Tibial nerve (tissue), 4 donors: ENCODE data around the gene COL9A2. TPM values are rescaled to one million over a fixed set of nuclear protein-coding genes. Genes with fewer than 3 reads are reported as not detected.

Experiments used
- DNase-seq, 2 donors: peaks; one replicate each; pipeline ENCODE4 v3.0.0-alpha.2; 2019; ENCODE audit warnings: low spot score in 2 of 2
- H3K27ac ChIP-seq, 4 donors: fragments of 200-600 bp; sonication (generic) in 3 of 4; one replicate each; pipeline ENCODE4 v1.5.1; 2017 to 2019; ENCODE audit warnings: mild to moderate bottlenecking in 1 of 4
- H3K27me3 ChIP-seq, 2 donors: fragments of 200-600 bp; sonication (generic) in 1 of 2; one replicate each; pipeline versions ENCODE4 v1.5.1 to v1.6.0; 2017 to 2019
- H3K36me3 ChIP-seq, 3 donors: fragments of 200-600 bp; sonication (generic); one replicate each; pipeline ENCODE4 v1.5.1; 2018 to 2019
- H3K4me1 ChIP-seq, 4 donors: fragments of 200-600 bp; sonication (generic) in 3 of 4; one replicate each; pipeline ENCODE4 v1.5.1; 2017 to 2019
- H3K4me3 ChIP-seq, 4 donors: fragments of 200-600 bp; sonication (generic) in 3 of 4; one replicate each; pipeline ENCODE4 v1.5.1; 2017 to 2019; ENCODE audit warnings: mild to moderate bottlenecking in 1 of 4, moderate library complexity in 1 of 4
- H3K9me3 ChIP-seq, 4 donors: fragments of 200-600 bp; sonication (generic) in 3 of 4; one replicate each; pipeline ENCODE4 v1.5.1; 2017 to 2019
- CTCF ChIP-seq, 5 experiments: fragments of 200-600 bp in 3 of 5; fragments of 450-650 bp in 2 of 5; sonication (generic) in 3 of 5; IDR thresholded peaks; one replicate each; pipeline ENCODE4 v1.5.1; 2016 to 2019; ENCODE audit warnings: antibody characterized with exemption in 5 of 5, mild to moderate bottlenecking in 3 of 5, moderate library complexity in 2 of 5
- EP300 ChIP-seq, 2 donors: sonication (generic); formaldehyde crosslinking; IDR thresholded peaks; one replicate each; pipeline ENCODE4 v1.6.1; 2017; ENCODE audit warnings: antibody characterized with exemption in 2 of 2, mild to moderate bottlenecking in 1 of 2
- POLR2A ChIP-seq, 2 donors: fragments of 450-650 bp; IDR thresholded peaks; one replicate each; pipeline ENCODE4 v1.6.1; 2017; ENCODE audit warnings: antibody characterized with exemption in 2 of 2, mild to moderate bottlenecking in 2 of 2, moderate library complexity in 2 of 2
- WGBS, 2 donors: methylation state at CpG; one replicate each; pipeline ENCODE4 v1.1.5; 2018; 5-methylcytosine and 5-hydroxymethylcytosine counted together
- total RNA-seq, 4 donors: library from RNA; depleted of rRNA; stranded (reverse); fragments of >200 nt; gene quantifications; one replicate each; pipeline ENCODE4 v1.1.0, GENCODE V29; 2016

Gene COL9A2
- total RNA-seq, 4 donors from 2014 or later = 3.3 to 8.8 (median 7.0) TPM

DNA sequence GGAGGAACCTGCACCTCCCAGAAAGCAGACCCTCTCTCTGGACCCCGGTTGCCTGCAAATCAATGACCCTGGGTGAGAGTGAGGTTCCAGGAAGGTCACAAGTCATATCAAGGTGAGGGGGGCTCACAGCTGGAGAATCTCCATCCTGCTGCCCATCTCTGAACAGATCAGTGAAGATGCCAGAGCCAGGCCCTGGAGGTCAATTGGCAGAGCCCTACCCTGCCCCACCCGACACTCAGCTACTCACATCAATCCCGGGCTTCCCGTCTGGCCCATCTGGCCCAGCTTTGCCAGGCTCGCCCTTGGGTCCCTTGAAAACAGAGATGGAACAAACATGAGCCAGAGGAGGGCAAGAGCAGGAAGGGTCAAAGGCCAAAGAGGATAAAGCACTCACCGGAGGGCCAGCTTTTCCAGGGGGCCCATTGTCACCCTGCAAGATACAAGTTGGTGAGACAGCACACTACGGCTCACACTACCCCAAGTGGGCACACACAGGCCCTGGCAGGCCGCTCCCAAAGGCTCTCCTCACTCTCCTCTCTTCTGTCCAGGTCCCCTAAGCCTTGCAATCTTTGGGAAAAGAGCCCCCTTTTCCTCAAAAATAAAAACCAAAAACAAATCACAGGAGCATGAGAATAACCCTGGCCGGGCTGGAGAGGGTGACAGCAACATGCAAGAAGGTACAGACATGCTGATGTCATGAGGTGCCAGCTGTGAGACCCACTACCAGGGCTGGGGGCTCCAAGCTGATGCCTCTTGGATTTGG, 2.9 kb downstream of the COL9A2 start:
- H3K9me3 ChIP-seq = no peaks in the 10 kb centered on the region
- H3K27ac ChIP-seq = peak overlapping the region in 1 of 4 donors; percentile 73
- H3K36me3 ChIP-seq = no peaks in the 10 kb centered on the region
- no peak for TF ChIP-seq POLR2A (IDR thresholded peaks at IDR 0.05)
- TF ChIP-seq CTCF (IDR thresholded peaks at IDR 0.05) = no peak
- TF ChIP-seq EP300 (IDR thresholded peaks at IDR 0.05) = no peak
- 89 to 93% methylated on average over 9 of the region's 9 CpGs for WGBS, 2 donors
- H3K4me1 ChIP-seq = peaks cover 0 to 31% (median 16%) of the 10 kb centered on the region in 4 donors
- H3K27me3 ChIP-seq = peaks cover 0 to 27% of the 10 kb centered on the region in 2 donors
- no peak overlapping the region for H3K4me3 ChIP-seq
- DNase-seq = no peak

DNA sequence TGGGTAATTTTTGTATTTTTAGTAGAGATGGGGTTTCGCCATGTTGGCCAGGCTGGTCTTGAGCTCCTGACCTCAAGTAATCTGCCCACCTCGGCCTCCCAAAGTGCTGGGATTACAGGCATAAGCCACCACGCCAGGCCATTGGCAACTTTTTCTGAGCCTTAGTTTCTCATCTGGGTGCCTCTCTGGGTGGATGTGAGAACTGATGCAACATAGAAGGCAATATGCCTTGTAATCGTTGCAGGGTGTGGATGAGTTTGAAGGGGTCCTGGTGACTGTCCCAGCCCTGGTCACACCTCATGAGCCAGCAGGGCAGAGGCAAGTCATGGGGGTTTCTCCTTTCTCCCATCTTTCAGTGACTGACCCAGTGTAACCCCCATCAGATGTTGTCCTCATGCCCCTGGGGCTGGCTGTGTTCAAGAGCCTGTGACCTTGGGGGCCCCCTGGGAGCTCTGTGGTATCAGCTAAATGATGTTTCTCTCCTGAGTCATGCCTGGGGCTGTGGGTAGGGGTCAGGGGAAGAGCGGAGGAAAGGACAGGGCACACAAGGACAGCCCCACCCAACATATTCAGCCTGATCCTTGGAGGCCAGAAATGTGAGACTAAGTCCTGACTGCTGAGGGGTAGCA, 3.6 kb downstream of the COL9A2 start:
- Histone ChIP-seq H3K9me3 (no peaks in the 10 kb centered on the region), H3K4me3 (no peak overlapping the region), H3K27me3 (peaks cover 0 to 24% of the 10 kb centered on the region in 2 donors), H3K4me1 (peaks cover 0 to 31% (median 16%) of the 10 kb centered on the region in 4 donors), H3K36me3 (no peaks in the 10 kb centered on the region), H3K27ac (no peak overlapping the region)
- no peak for DNase-seq
- WGBS, 2 donors = 89 to 91% methylated on average over 5 of the region's 5 CpGs
- TF ChIP-seq EP300 (IDR thresholded peaks at IDR 0.05) (no peak), POLR2A (IDR thresholded peaks at IDR 0.05) (no peak), CTCF (IDR thresholded peaks at IDR 0.05) (no peak)

DNA sequence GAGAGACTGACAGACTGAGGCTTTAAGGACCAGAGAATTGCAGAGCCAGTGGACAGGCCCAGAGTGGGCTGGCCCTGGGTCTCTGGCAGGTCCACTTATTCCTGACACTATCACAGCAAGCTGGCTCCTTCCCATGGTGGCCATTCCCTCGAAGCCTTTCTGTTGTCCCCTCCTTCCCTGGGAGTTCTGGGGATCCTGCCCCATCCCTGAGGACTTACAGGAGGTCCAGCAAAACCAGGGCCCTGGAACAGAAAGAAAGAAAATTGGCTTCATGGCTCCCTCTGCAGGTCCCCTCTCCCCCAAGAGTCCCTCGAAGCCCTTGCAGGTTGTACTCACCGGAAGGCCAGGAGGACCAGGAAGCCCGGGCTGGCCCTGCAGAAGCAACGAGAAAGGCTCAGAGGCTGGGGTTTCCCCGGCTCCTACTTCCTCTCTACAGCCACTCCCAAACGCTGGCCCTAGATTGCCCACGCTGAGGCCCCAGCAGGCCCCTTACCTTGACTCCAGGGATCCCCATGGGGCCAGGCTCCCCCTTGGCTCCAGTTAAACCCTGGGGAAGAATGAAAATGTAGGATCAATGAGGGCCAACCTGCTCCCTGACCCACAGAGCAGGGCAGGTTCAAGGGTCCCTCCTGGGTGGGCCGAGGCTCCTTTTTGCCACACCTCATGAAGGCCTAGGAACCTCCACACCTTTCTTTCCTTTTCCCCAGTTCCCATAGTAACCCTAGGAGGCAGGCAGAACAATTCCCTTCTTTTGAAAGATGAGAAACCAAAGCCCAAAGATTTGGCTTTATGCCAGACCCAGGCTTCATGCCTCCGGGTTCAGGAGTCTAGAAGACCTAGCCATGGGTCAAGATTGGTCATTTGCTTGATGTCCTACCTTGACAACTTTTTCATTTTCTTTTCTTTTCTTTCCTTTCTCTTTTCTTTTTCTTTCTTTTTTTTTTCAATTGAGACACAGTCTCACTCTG, 4.6 kb downstream of the COL9A2 start:
- peaks cover 0 to 31% (median 16%) of the 10 kb centered on the region in 4 donors for H3K4me1 ChIP-seq
- TF ChIP-seq POLR2A (IDR thresholded peaks at IDR 0.05) (no peak), CTCF (IDR thresholded peaks at IDR 0.05) (no peak), EP300 (IDR thresholded peaks at IDR 0.05) (no peak)

GRCh38 chr1:40311692-40312091, 5.4 kb downstream of the COL9A2 start:
- Histone ChIP-seq H3K27ac (no peak overlapping the region), H3K4me1 (peaks cover 0 to 24% (median 14%) of the 10 kb centered on the region in 4 donors), H3K27me3 (peaks cover 0 to 12% of the 10 kb centered on the region in 2 donors), H3K4me3 (no peak overlapping the region), H3K36me3 (no peaks in the 10 kb centered on the region), H3K9me3 (no peaks in the 10 kb centered on the region)
- TF ChIP-seq EP300 (IDR thresholded peaks at IDR 0.05) (no peak), CTCF (IDR thresholded peaks at IDR 0.05) (no peak), POLR2A (IDR thresholded peaks at IDR 0.05) (no peak)
- WGBS, 2 donors = 95 to 98% methylated on average over 5 of the region's 5 CpGs
- no peak for DNase-seq

More for the DNA sequence above, 4.6 kb downstream of the COL9A2 start:
- 67 to 76% methylated on average over 10 of the region's 10 CpGs for WGBS, 2 donors
- Histone ChIP-seq H3K27ac (no peak overlapping the region), H3K27me3 (peaks cover 0 to 20% of the 10 kb centered on the region in 2 donors), H3K4me3 (no peak overlapping the region), H3K36me3 (no peaks in the 10 kb centered on the region), H3K9me3 (no peaks in the 10 kb centered on the region)
- DNase-seq = no peak
